GM15510 (cell line): ENCODE results near the gene MEF2C.

Experiments used
- POLR2A ChIP-seq: IDR thresholded peaks from 3 replicates; pipeline ENCODE4 v1.6.1; 2011; ENCODE audit warnings: borderline replicate concordance; ENCODE audit not compliant: insufficient read length; ENCODE audit errors: extremely low read depth

The MEF2C gene

DNA sequence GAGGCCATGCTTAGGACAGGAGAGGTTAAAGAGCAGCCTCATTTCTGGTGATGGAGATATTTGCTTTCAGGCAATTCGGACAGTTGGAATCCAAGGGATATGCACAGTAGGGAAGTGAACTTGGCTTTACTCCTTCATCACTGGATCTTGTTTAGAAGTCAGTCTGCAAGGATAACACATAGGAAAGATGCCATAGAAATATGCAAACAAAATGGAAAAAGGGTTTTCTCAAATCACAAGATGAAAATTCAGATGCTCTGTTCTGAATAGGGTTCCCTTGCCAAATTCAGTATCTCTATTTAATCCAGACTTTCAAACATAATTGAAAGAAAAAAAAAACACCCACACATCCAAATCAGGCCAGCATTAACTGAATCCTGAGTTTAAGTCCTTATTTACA is 166.9 kb downstream of the MEF2C start:
- TF ChIP-seq POLR2A: no peak

DNA sequence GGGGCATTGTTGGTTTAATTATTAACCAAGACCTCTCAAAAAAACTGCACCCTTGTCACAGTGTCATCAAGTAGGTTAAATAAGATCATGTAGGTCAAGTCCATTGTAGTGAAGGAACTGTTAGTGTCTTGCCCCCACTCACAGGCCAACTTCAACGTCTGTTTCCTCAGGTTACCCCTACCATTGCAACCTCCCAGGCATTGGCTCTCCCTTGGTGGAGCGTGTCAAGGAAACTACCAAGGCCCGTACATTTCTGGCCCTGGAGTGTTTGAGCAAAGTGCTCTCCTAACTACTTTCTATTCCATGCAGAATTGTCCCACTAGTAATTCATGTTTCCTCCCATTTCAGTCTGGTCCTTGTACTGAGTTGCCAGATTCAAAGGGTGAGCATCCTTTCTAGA is 167.5 kb downstream of the MEF2C start:
- peak; percentile 24 for TF ChIP-seq POLR2A

DNA sequence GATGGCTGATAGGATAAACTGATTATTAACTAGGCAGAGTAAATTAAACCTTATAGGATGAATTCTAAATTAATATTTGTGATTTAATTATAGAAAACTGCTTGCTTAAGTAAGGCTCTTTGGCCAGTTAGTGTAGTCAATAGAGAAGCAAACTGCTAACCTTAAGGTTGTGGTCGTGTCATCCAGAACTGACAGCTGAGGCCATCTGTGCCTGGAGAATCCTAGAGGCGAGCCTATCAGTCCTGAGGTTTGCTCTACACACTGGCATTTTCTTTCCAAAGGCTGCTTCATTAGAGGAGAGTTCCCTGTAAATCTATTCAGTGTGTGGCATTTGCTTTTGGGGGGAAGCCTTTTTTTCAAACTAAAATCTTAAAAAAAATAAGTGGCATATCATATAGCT is 169.2 kb downstream of the MEF2C start:
- TF ChIP-seq POLR2A: no peak

DNA sequence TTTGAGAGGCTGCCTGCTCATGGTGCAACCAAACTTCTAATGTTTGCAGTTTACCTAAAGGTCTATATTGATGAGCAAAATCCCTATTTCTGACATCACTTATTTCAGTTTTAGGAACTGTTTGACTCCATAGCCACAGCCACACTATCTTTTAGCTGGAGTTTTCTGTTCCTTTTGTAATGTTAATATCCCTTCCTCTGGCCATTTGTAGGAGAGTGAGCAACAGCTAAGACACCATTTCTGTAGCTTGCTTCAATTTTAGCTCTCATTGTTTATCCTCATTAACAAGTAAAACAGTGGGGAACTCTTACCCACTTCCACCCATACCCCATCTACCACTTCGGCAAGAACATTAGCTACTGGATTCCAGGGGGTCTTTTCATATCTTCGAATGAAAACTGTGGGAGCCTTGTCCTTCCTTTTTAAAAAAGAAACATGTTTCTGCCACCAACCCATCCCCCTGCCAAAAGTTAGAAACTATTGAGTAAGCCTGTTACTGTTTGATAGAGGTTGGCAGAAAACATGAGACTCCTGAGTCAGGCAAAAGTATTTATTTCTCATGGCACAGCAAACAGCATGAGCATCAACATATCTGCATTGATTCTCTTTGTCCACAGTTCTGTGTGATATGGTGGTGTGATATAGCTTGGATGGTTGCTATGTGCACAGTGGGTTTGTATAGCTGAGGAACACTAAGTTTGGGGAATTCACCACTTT is 174.1 kb downstream of the MEF2C start:
- TF ChIP-seq POLR2A: no peak

DNA sequence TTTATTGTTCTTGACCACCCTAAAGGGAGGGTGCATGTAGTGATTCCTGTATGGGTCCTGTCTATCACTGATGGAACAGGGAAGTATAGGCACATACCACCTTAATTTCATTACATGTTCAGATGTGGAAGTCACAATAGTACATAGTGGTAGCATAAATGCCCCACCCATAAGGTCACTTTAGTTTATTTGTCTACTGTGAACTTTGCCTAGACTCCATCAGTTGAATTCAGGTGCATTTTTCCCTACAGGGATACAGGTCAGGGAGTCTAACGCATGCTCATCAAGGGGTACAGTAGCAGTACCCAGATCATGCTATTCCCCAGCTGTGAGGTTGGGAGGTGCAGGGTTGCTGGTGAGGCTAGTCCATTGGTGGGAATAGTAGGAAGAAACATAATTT is 175.0 kb downstream of the MEF2C start:
- TF ChIP-seq POLR2A: no peak

DNA sequence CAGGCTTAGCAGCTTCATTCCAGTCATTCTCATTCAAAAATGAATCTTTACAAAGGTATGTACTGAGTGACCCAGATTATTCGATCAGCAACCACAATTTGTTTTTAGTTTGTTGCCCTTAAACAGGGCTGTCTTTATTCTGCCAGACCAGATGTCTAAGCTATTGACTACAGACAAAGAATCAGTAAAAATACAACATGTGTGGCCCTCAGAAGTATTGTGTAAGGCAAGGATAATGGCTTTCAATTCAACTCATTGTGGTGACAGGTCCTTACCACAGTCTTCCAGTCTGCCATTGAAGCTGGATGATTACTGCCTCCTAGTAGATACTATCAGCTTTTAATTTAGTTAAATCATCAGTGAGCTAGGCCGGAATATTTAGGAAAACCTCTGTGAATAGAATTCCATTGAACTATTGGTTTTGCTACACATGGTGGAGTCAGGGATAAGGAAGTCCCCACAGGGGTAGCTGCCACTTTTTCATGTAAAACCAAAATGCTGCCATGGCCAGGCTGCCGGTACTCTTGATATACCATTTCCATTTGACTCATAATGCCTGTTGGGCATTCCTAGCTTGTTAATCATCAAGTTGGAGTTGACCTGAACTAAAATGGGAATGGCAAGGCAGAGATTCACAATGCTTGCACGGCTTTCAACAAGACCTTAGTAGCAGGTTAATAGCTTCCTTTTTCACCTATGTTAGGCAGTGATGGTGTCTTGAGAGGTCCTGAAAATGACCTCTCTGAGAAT is 175.6 kb downstream of the MEF2C start:
- TF ChIP-seq POLR2A: no peak

DNA sequence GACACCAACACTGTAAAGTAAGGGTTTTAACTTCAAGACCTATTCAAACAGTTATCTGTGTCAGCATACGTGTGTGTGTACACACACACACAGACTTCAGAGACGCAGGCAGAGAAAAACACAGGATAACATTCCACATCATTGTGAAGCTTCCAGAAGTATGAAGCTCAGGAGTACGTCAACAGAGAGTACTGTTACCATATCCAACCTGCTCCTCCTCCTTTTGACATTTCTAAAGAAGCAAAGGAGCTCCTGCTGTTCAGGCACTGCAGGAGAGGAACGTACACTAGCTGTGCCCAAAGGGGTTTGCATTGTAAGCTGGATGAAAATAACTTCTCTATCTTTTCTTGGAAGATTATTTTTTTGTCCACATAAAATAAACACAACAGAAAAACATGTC is 180.7 kb downstream of the MEF2C start:
- no peak for TF ChIP-seq POLR2A

DNA sequence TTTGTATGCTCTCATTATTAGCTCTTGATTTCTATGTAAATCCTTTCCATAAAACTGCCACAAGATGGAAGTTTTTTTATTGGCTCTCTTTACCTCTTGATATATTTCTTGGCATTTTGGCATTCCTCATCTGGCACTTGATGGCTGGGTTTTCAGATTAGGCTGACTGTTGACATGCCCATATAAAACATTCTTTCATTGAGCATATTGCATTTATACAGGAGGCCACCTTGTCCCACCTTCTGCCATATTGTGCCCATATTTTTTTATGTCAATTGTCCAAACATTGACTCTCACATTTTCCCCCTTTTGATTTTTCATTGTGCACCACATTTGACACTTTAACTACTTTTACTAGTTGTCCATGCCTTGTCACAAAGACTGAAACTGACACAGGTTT is 182.9 kb downstream of the MEF2C start:
- TF ChIP-seq POLR2A: no peak

DNA sequence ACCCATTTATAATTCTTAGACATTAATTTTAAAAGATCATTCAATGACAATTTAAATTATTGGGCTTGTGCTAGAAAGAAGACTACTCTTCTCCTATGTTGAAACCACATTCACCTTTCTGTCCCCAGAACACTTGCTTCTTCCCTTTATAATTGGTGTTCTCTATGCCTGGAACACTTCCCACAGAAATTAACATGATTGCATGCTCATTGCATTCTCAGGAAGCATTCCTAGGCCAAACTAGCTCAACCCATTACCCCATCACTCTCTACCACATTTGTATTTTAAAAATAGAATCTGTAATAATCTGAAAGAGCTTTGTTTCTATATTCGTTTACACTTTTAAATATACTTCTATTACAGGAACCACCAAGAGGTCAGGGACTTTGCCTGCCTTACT is 184.7 kb downstream of the MEF2C start:
- no peak for TF ChIP-seq POLR2A

DNA sequence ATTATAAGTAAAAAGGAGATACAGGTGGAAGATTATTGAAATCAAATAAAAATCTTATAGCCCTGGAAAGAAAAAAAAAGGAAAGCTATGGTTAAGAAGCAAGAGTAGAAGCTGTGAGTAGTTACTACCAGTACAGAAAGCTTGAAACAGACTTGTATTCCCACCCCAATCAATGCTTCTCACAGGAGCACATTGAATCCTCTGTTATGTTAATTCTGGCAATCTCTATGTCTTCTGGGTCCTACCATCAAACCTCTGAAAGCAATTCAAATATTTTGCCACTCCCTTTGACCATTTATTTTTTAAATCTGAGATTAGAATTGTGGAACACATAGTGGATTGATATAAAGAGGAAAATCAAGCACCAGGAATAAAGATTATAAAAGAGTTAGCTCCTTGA is 186.5 kb downstream of the MEF2C start:
- TF ChIP-seq POLR2A: no peak

DNA sequence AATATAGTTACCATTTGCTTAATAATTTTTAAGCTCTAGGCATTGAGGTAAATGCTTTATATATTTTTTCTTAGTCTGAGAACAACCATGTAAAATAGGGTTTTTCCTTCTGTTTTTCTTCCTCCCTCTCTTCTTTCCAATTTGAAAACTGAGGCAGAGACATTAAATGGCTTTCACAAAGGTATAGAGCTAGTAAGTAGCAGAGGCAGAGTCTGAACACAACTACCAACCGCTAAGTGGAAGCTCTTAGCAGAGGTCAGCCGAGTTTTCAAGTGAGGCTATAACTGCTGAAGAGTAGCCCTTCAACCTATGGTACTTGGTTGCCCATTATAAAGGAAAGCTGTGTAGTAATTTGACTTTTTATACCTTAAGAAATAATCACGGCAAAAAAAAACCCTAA is 187.1 kb downstream of the MEF2C start:
- no peak for TF ChIP-seq POLR2A

DNA sequence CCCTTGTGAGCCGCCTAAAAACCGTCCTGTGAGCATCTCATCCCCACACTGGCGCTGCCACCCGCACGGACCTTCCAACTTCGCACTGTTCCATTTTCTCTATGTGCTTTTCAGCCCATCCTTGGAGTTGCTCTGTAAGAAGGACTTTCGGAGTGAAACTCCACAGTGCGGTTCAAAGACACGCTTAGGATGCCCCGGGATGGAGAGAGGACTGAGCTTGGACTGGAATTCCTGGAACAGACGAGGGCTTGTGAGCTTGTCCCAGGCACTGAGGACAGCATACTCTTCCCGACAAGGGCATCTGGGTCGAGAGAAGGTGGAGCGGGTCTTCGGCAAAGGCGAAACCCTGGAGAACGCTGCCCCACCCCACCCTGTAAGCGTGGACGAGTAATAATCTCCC is 187.8 kb downstream of the MEF2C start:
- no peak for TF ChIP-seq POLR2A

DNA sequence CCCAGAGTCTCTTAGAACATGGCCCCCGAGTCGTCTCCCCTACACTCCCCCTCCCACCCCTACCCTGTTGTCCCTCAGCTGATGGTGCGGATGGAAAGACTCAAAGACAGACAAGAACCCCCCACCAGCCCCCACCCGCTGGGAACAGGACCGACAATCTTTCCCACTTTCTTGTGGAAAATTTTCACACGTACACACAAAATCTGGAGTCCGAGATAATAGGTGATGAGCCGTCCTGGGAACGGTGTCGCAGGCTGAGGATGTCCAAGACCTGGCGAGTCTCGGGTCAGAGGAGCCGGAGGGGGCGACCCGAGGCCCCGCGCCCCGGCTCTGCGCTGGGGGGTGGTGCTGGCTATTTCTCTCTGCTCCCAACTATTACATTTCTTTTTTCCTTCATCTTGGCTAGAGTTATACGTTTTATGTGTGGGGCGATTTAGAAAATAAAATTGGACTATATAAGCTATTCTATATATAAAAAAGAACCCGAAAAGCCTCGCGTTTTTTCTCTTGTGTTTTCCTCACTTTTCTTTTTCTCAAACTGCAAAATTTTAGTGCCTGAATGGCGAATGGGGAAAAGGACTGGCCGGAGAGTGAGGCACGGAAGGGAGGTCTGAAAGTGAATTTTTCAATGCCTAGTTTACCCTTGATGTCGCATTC is 188.8 kb downstream of the MEF2C start:
- no peak for TF ChIP-seq POLR2A

DNA sequence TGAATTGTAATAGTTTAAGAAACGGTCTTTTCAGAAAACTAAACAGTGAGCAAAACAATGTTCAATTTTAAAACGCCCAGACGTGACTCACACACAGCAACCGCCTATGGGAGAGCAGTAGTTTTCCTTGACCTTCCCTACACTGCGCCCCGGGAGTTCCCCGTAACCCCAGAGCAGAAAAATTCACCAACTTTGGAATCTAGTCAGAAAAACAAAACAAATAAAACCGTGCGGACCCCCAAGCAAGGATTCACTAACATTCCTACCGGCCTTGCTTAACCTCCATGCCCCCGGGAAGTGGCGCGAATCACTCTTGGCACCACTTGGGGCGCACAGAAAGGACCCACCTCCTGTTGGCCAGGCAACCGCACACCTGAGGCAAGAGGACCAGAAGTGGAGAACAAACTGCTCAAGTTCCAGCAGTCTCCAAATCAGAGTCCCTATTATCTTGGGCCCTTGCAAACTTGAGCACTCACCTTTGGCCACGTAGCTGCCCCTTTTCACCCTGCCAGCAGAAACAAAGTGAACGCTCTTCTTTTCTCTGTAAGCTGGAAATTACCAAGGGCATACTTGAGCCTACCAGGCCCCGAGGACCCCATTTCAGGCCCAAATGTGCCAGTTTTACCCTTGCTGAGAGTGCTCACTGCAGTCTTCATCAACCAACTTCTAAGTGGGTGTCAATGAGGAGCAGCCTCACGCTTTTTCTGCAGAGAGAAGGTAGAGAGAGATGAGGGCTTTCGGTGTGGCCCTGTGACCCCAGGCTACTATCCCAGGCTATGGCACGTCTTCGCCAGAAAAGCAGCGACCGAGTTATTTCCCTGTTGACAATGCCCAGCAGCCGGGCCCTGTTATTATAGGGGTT is 189.7 kb downstream of the MEF2C start:
- no peak for TF ChIP-seq POLR2A
